Urothelium cell line (cell line): ENCODE measurements around the gene EPHA3.

Experiments used
- DNase-seq: peaks from one replicate; pipeline ENCODE4 v3.0.0; 2011; ENCODE audit warnings: low spot score, mixed read lengths
- FAIRE-seq: peaks from 2 replicates; lab custom pipeline; 2011; peaks lifted over from hg19 to GRCh38; lab: Jason Lieb, UNC

Gene EPHA3

DNA sequence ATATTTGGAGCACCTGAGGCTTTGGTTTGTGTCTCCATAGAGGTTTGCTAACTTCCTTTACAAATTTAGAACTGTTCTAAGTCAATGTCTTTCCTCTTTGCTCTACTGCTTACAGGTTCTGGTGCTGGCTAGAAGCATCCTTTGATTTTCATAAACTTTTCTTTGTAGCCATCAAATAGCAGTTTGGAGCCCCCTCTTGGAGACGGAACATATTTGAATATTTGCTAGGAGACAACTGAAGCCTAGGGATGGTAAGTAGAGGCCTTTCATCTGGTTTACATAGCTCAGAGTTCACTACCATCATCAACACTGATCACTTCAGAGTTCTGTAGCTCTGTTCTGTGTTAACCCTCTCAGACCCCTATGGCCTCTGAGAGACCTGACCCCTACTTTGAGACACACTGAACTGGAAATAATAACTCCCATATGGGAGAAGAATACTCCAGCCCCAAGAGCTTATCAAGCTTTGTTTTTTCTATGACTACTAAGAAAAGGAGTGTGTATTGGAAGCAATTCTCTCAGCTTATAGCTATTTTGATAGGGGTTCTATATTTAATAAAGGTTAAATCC lies 420.4 kb downstream of the EPHA3 start:
- DNase-seq (no peak), FAIRE-seq (no peak)
